GM13977 (cell line): ENCODE data around the gene FNDC3A.
"Not testable (repeated sequence)": the region's sequence is repeated elsewhere in the genome, so short reads cannot be mapped to it uniquely, and the experiment has no call there.

Experiments
- DNase-seq: peaks from one replicate; pipeline ENCODE4 v3.0.0; 2012; ENCODE audit warnings: low spot score
- in situ Hi-C: fragments of 300-500 bp; cut with MboI; formaldehyde crosslinking; loops from one replicate; pipeline ENCODE4 v1.12.0; 2022; ENCODE audit warnings: low sequenced_read_pairs, low pct_unique_long_range_greater_than_20kb, mixed read lengths, inconsistent platforms; ENCODE audit not compliant: unreplicated experiment
- TF ChIP-seq, protein P1 (sequence below): IDR thresholded peaks from 2 replicates; pipeline ENCODE4 v1.5.1; 2012; ENCODE audit warnings: mild to moderate bottlenecking, control low read depth; ENCODE audit not compliant: insufficient read depth; ENCODE audit errors: extremely low read depth, missing control alignments

The FNDC3A gene

DNA sequence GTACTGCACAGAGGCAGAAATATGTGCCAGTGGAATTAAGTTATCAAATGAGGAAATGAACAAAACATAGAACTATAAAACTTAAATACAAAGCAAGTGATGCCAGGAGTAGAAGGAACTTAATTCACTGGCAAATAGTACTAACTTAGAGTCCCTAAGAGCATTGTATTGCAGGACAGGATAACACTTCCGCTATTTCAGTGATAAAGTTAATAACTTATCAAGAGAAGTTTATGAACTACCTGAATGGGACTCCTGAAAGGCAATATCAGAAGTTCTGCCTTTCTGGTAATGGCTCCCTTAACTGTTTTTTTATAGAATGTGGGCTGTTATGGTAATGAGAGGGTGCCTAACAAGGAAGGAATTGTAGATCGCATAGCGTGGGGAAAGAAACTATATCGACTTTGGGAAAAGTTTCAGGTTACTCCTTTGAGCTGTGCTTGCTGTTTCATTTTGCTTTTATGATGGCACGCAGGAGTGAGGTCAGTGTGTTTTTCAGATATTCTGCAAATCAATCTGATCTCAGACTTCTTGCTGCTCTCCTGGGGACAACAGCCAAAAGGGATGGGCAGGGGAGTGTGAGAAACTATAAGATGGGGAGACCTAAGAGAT, 149.1 kb downstream of the FNDC3A start:
- TF ChIP-seq, protein P1, sequence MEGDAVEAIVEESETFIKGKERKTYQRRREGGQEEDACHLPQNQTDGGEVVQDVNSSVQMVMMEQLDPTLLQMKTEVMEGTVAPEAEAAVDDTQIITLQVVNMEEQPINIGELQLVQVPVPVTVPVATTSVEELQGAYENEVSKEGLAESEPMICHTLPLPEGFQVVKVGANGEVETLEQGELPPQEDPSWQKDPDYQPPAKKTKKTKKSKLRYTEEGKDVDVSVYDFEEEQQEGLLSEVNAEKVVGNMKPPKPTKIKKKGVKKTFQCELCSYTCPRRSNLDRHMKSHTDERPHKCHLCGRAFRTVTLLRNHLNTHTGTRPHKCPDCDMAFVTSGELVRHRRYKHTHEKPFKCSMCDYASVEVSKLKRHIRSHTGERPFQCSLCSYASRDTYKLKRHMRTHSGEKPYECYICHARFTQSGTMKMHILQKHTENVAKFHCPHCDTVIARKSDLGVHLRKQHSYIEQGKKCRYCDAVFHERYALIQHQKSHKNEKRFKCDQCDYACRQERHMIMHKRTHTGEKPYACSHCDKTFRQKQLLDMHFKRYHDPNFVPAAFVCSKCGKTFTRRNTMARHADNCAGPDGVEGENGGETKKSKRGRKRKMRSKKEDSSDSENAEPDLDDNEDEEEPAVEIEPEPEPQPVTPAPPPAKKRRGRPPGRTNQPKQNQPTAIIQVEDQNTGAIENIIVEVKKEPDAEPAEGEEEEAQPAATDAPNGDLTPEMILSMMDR, result no peak
- DNase-seq, result no peak
- in situ Hi-C loops, result no loop called here

DNA sequence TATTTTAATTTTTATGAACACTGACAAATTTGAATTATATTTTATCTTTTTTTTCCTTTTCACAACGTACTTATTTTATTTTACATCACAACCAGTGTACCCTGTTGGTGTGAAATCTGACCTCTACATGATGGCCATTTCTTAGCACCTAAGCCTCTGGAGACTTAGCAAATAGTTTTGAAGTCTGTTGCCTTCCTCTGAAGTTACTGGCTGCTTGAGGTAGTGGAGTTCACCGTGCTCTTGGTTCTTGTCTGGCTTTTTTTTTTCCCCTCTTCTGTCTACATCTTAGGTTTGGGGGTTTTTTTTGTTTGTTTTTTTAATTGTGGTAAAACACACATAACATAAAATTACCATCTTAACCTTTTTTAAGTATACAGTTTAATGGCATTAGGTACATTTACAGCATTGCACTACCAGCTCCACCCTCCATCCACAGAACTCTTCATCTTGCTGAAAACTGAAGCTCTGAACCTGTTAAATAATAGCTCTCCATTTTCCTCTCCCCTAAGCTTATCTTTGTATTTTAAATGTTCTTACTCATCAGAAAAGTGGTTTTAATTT, 150.3 kb downstream of the FNDC3A start:
- no peak for DNase-seq
- in situ Hi-C loops, result no loop called here
- TF ChIP-seq, protein P1, result no peak

DNA sequence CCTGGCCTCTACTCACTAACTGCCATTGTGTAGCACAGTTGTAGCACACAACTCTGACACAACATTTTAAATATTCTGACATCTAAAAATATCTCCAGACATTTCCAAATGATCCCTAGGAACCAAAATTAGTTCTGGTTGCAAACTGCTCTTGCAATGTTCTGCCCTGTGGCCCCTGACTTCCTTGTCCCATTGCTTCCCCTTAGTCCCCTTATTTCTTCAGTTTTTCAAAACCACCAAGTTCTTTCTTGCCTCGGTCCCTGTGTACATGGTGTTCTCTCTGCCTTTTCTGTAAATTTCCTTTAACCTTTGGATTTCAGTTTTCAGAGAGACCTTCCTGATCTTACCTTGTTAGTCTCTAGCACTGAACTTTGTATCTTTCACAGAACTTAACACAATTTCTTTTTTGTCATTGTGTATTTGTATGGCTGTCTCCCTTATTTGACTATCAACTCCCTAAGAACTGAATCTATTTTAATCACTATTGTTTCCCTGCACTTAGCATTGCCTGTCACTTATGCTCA, 156.8 kb downstream of the FNDC3A start:
- in situ Hi-C loops, result no loop called here
- no peak for DNase-seq
- TF ChIP-seq, protein P1, result no peak

DNA sequence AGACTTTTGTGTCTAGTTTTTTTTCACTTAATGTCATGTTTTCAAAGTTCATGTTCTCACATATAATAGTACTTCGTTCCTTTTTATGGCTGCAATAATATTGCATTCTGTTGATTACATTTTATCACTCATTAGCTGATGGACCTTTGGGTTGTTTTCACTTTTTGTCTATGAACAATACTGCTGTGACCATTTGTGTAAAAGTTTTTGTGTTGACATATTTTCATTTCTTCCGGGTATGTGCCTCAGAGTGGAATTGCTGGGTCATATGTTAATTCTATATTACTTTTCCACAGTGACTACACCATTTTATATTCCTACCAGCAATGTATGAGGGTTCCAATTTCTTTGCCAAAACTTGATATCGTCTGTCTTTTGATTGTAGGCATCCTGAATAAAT, 158.6 kb downstream of the FNDC3A start:
- in situ Hi-C loops, result no loop called here
- TF ChIP-seq, protein P1, result no peak
- no peak for DNase-seq

DNA sequence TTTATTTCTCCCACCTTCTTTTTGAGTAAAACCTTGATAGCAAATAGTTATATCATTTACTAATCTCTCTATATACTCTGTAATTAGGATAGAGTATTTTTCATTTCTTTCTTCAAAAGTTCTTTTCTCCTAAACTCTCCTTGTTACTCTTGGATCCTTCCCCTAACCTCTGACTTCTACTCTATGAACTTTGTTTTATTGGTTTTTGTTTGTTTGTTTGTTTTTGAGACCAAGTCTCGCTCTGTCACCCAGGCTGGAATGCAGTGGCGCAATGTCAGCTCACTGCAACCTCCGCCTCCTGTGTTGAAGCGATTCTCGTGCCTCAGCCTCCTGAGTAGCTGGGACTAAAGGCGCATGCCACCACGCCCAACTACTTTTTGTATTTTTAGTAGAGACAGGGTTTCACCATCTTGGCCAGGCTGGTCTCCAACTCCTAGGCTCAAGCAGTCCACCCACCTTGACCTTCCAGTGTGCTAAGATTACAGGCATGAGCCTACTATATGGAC, 161.5 kb downstream of the FNDC3A start:
- in situ Hi-C loops, DNase-seq: not testable (repeated sequence)

DNA sequence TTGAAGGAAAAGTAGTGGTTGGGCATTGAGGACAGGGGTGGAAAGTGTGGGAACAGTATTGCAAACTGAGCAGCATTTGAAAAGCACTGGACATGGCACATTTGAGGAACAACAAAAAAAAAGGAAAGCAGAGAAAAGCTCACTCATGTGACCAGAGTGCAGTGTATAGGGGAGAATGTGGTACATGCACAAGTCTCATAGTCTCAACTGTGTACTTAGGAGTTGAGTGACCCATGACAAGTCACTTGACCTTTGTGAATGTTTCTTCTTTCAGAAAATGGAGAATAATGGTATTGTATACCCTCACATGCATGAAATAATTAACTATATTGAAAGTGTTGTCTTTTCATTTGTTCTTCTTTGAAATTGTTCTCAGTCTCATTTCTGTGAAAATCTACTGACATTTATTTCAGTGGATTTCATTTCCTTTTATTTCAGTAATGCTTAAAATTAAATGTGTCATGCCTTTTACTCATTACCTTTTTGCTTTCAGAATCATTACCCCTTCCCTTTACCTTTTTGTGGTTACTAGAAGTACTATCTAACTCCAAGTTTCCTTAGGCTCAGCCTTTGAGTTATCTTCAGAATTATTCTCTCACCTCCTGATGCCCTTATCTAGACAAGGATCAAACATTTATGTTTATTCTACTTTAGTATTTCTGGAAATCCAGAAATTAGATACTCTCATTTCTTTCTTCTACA, 165.3 kb downstream of the FNDC3A start:
- in situ Hi-C loops, result no loop called here
- TF ChIP-seq, protein P1, result no peak
- DNase-seq, result no peak

DNA sequence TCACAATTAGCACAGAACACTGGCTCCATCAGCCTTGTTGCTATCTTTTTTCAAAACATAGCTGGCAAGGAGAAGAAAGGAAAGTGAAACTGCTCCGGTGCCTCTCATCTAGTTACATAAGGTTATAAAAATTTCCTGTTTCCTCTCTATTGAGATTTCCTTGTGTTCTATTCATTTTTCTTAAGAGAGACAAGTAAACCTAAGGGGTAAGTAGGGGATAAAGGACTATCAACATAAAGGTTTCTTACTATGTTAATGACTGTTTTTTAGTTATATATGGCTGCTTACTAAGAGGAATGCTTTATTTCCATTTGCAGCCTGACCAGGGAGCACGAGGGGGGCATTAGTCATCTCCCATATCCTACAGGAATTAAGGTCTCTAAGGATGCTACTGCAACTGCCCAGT, 171.2 kb downstream of the FNDC3A start:
- in situ Hi-C loops, result no loop called here
- TF ChIP-seq, protein P1, result no peak
- no peak for DNase-seq
